Jurkat, Clone E6-1 (cell line): ENCODE measurements around the gene METTL13. TPM values are rescaled to one million over a fixed set of nuclear protein-coding genes. Genes with fewer than 3 reads are reported as not detected.
A peak's percentile ranks its signal among the peaks of the same experiment; 100 is the strongest.

Source experiments
- DNase-seq: peaks from one replicate; pipeline ENCODE4 v3.0.0-alpha.2; 2011; ENCODE audit warnings: low read depth, low spot score
- H3K4me3 ChIP-seq: 2 replicates; pipeline ENCODE4 v1.5.1; 2011; ENCODE audit warnings: mild to moderate bottlenecking, low read length, control low read depth, moderate library complexity
- polyA plus RNA-seq: library from polyadenylated mRNA; unstranded; fragments of >200 nt; gene quantifications from one replicate; pipeline ENCODE4 v1.2.1, GENCODE V29; 2012; ENCODE audit warnings: missing spikeins; ENCODE audit not compliant: insufficient read length, insufficient read depth

METTL13 gene
- polyA plus RNA-seq = 48.4 TPM

- H3K4me3 ChIP-seq = peak within 1 kb of the TSS; percentile 97
- DNase-seq = peak; percentile 98
These were observed at the start of gene METTL13 for GRCh38 chr1:171781176-171781875. Gene METTL13 (plus strand): TSS chr1:171781660. CDS start chr1:171781968, 308 bp downstream.

DNA sequence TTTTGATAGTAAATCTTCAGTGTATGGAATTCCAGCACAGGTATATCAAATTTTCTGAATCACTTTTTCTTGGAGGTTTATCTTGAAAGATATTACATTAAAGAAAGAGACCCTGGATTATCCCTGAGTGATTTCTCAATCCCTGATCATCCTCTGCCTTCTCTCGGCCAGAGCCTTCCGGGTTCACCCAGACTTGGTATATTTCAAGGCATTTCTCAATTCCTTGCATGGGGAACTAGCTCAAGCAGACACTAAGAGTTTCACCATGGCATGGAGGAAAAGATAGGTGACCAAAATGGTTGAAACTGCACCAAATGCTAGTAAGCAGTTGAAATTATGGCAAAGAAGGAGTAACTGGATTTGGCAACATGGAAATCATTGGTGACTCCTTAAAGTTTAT lies 45.3 kb upstream of the METTL13 start:
- no peak for DNase-seq
- H3K4me3 ChIP-seq = no peak overlapping the region

DNA sequence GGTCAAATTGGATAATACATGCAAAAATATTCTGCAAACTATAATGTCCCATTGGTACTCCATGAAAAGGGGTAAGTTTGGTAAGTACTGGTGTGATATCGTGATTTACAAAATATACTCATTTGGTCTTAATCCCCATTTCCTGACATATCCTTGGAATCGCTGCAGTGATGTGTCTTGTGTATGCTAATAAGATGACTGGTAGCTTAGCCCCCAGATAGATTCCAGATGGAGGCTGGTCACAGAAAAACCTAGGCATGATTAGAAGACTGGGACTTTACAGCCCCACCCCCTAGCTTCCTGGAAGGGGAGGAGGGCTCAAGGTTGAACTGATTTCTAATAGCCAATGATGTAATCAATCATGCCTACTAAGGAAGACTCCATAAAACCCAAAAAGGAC lies 42.5 kb upstream of the METTL13 start:
- DNase-seq = no peak

DNA sequence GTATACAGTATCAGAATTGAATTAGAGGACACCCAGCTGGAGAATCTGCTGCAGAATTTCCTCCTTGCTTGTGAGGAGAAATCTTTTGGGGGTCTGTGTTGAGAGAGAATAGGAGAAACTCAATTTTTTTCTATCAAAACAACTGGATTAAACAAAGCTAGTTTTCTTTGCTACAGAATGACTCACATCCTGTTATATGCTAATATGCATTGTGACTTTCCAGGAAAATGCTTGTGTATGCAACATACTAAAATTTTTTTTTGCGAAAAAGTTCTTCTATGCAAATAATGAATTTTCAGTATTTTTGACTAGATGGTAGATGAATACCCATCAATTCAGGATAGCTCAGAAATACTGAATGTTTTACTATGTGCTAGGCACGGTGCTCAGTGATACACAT lies 41.8 kb upstream of the METTL13 start:
- no peak overlapping the region for H3K4me3 ChIP-seq
- no peak for DNase-seq

More for the DNA sequence above, 42.5 kb upstream of the METTL13 start:
- no peak overlapping the region for H3K4me3 ChIP-seq

DNA sequence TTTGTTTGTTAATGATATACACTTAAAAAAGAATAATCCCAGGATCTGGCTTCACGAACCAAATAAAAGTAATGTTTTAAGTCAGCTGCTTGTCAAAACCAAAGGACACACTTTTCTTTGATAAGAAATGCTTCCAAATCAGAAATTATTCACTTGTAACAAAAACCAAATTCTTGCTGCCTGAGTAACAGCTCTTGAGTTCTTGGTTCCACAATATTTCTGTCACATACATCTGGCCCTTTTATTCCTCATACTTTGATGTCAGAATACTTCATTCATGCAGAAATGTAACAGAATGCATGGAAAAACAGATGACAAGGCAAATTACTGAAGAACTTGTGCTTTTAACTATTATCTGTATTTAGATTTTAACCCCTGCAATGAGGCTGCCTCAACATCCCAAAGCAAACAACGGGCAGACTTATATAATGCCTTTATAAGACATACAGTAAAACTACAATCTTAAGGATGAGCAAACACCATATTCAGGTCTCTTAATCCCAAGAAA lies 41.0 kb upstream of the METTL13 start:
- H3K4me3 ChIP-seq = no peak overlapping the region
- DNase-seq = no peak

DNA sequence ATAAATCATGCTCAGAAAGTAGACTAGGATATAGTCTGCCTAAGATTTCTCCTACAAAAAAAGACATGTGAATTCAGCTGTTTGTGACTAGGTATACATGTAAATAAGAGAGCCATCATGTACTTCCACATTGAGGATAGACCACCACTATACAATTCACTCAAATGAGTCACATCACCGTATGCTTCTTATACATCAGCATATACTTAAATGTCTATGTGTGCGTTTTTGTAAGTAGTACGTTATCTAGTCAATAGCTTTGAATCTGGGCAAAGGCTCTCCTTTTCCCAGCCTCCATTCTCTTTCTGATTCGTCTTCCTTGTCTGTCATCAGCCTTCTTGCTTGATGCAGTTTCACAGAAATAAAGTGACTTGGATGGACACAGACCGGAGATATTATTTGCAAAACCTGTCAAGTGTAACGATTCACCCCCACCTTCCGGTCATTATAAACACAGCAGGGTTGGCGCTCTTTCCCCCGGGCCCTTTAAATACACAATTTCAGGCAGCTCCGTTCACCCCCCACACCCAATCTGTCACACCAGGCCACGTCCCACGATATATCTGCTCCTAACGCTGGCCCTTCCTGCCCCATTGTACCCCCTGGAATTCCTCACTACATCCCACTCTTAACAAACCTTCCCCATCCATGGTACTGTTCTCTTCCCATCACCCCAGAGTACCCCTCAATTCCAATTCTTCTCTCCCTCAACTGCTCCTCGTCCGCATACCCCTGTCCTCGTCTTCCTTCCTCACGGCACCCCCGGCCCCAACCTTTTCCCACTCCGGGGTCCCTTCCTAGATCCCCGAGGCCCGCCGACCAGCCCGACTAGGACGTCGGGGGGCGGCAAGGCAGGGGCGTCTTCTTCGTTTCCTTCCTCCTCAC lies 40.2 kb upstream of the METTL13 start:
- H3K4me3 ChIP-seq = peak overlapping the region; percentile 74
- peak; percentile 15 for DNase-seq

DNA sequence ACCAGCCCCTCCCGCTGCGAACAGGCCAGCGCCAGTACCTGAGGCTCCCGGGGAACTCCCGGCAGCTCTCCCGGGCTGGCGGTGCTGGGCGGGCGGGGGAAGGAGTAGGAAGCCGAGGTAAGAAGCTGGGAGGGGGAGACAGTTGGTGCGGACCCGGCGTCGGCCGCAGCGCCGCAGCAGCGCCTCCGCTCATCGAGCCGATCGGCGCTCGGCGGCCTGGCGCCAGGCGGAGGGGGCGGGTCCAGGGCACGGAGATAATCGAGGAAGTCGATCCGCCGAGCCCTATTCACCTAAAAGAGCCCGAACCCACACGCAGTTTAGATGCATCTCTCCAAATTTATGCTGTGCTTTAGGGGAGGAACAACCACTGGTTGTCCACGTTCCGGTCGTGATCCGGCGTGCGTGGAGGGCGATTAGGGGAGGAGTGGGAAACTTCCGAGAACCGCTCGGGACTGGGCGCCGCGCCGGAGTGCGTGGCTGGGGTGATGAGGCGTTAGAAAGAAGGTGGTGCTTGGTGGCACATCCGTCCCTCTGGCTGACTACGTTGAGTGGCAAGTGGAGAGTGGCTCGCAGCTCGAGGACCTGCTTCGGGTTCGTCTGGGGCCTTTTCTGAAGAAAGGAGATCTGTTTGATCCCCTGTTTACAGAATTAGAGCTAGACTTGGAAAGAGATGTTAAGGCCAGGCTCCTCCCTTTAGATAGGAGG lies 39.4 kb upstream of the METTL13 start, which contains the start of gene VAMP4:
Gene VAMP4 (minus strand): TSS at position 194 of the 705 bp plus-strand sequence. CDS start 3,651 bp downstream, outside the sequence.
- peak; percentile 79 for DNase-seq
- peak within 1 kb of the TSS; percentile 74 for H3K4me3 ChIP-seq

- H3K4me3 ChIP-seq = peak overlapping the region; percentile 74
- DNase-seq = no peak
These were observed 38.9 kb upstream of the METTL13 start for GRCh38 chr1:171742577-171742922.

- DNase-seq = no peak
These were observed 38.2 kb upstream of the METTL13 start for GRCh38 chr1:171743081-171743870.

GRCh38 chr1:171744986-171745385 lies 36.5 kb upstream of the METTL13 start:
- no peak for DNase-seq
- no peak overlapping the region for H3K4me3 ChIP-seq

More at GRCh38 chr1:171743081-171743870, 38.2 kb upstream of the METTL13 start:
- no peak overlapping the region for H3K4me3 ChIP-seq

- no peak overlapping the region for H3K4me3 ChIP-seq
- DNase-seq = no peak
These were observed 32.8 kb upstream of the METTL13 start for GRCh38 chr1:171748651-171749050.

GRCh38 chr1:171751221-171751620 lies 30.2 kb upstream of the METTL13 start:
- DNase-seq = no peak
- H3K4me3 ChIP-seq = no peak overlapping the region

DNA sequence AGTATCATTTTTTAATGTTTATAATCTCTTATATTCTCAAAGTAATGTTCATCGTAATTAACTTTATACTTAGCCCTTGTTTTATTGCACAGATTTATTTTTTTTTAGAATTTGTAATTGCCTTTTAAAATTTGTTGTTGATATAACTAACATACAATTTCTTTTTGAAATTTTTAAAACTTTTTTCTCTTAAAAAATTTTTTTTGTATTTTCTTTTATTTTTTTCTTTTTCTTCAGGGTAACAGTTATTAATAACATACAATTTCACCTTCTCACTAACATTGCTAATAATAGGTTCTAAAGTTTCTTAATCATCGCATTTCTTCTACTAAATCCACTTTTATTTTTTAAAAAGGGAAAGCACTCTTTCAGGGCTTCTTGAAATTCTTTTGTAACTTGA lies 28.3 kb upstream of the METTL13 start:
- DNase-seq = no peak
- H3K4me3 ChIP-seq = no peak overlapping the region

GRCh38 chr1:171753685-171754352 lies 27.6 kb upstream of the METTL13 start:
- H3K4me3 ChIP-seq = no peak overlapping the region
- no peak for DNase-seq

DNA sequence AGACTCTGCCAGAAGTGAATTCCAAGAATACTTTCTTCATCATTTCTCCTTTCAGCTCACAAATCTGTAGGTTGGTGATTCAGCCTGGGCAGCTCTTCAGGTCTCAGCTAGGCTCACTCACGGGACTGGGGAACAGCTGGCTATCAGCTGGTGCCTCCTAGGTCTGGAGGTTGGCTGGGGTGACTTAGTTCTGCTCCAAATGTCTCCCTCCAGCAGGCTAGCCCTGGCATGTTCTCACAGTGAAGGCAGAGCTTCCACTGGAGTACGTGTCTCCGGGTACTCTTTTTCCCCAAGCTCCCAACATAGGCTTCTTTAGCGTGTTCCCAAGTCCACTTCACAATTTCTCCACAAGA lies 27.1 kb upstream of the METTL13 start:
- no peak overlapping the region for H3K4me3 ChIP-seq
- no peak for DNase-seq

- H3K4me3 ChIP-seq = no peak overlapping the region
- no peak for DNase-seq
These were observed 26.5 kb upstream of the METTL13 start for GRCh38 chr1:171754971-171755370.

- no peak overlapping the region for H3K4me3 ChIP-seq
- DNase-seq = no peak
These were observed 24.6 kb upstream of the METTL13 start for GRCh38 chr1:171756856-171757255.

GRCh38 chr1:171758011-171758410 lies 23.4 kb upstream of the METTL13 start:
- no peak for DNase-seq
- no peak overlapping the region for H3K4me3 ChIP-seq
